MM.1S (cell line): ENCODE results near the gene ITK.
"Not testable (repeated sequence)": the region's sequence is repeated elsewhere in the genome, so short reads cannot be mapped to it uniquely, and the experiment has no call there.

Experiments used
- DNase-seq: peaks from one replicate; pipeline ENCODE4 v3.0.0-alpha.2; 2015
- H2AFZ ChIP-seq: fragments of 300-600 bp; sonication (generic); 2 replicates; pipeline ENCODE4 v1.6.0; 2016; ENCODE audit warnings: antibody characterized with exemption, low read length
- H3F3A ChIP-seq: fragments of 300-600 bp; sonication (generic); 2 replicates; pipeline ENCODE4 v1.6.1; 2016; ENCODE audit warnings: mild to moderate bottlenecking, antibody characterized with exemption, low read length, moderate library complexity, mixed read lengths; ENCODE audit not compliant: insufficient read depth
- H3K27ac ChIP-seq: fragments of 300-600 bp; sonication (generic); 2 replicates; pipeline ENCODE4 v1.5.1; 2016; ENCODE audit warnings: mild to moderate bottlenecking, low read length
- H3K27me3 ChIP-seq: fragments of 300-600 bp; sonication (generic); replicated peaks from 2 replicates; pipeline ENCODE4 v1.6.0; 2016; ENCODE audit warnings: low read length; ENCODE audit not compliant: insufficient read depth
- H3K36me3 ChIP-seq: fragments of 300-600 bp; sonication (generic); replicated peaks from 2 replicates; pipeline ENCODE4 v1.6.1; 2016; ENCODE audit warnings: mild to moderate bottlenecking, low read length, mixed read lengths; ENCODE audit not compliant: insufficient read depth
- H3K4me1 ChIP-seq: fragments of 300-600 bp; sonication (generic); 2 replicates; pipeline ENCODE4 v1.6.1; 2016; ENCODE audit warnings: low read length, mixed read lengths
- H3K4me2 ChIP-seq: fragments of 300-600 bp; sonication (generic); 2 replicates; pipeline ENCODE4 v1.6.0; 2016; ENCODE audit warnings: low read depth, low read length
- H3K4me3 ChIP-seq: fragments of 300-600 bp; sonication (generic); 2 replicates; pipeline ENCODE4 v1.5.1; 2016; ENCODE audit warnings: low read length, mixed read lengths
- H3K79me2 ChIP-seq: fragments of 300-600 bp; sonication (generic); 2 replicates; pipeline ENCODE4 v1.6.1; 2016; ENCODE audit warnings: mixed run types, low read length, mixed read lengths
- H3K9ac ChIP-seq: fragments of 300-600 bp; sonication (generic); 2 replicates; pipeline ENCODE4 v1.6.1; 2016; ENCODE audit warnings: low read length, mixed read lengths
- H3K9me2 ChIP-seq: fragments of 300-600 bp; sonication (generic); replicated peaks from 2 replicates; pipeline ENCODE4 v1.6.1; 2016; ENCODE audit warnings: mild to moderate bottlenecking, low read length, mixed read lengths; ENCODE audit not compliant: insufficient read depth
- H3K9me3 ChIP-seq: fragments of 300-600 bp; sonication (generic); replicated peaks from 2 replicates; pipeline ENCODE4 v1.6.1; 2016; ENCODE audit warnings: mild to moderate bottlenecking, low read length, mixed read lengths; ENCODE audit not compliant: insufficient read depth
- H4K20me1 ChIP-seq: fragments of 300-600 bp; sonication (generic); 2 replicates; pipeline ENCODE4 v1.6.1; 2016; ENCODE audit warnings: mild to moderate bottlenecking, low read length, moderate library complexity, mixed read lengths; ENCODE audit not compliant: insufficient read depth
- EZH2 ChIP-seq: fragments of 300-600 bp; sonication (generic); optimal IDR thresholded peaks from 2 replicates; pipeline ENCODE3; 2017; ENCODE audit warnings: low read depth, mild to moderate bottlenecking, antibody characterized with exemption, low read length, mixed read lengths
- EZH2phosphoT487 ChIP-seq: fragments of 300-600 bp; sonication (generic); IDR thresholded peaks from 2 replicates; pipeline ENCODE4 v1.6.1; 2018; ENCODE audit warnings: antibody characterized with exemption, low read length
- TF ChIP-seq, protein P1 (sequence below): fragments of 300-600 bp; sonication (generic); IDR thresholded peaks from 2 replicates; pipeline ENCODE4 v1.5.1; 2016; ENCODE audit warnings: antibody characterized with exemption, low read length, mixed read lengths

ITK gene

GRCh38 chr5:157182143-157182757 is 1.6 kb downstream of the ITK start:
- no peaks in the 10 kb centered on the region for H3F3A ChIP-seq
- TF ChIP-seq, protein P1, sequence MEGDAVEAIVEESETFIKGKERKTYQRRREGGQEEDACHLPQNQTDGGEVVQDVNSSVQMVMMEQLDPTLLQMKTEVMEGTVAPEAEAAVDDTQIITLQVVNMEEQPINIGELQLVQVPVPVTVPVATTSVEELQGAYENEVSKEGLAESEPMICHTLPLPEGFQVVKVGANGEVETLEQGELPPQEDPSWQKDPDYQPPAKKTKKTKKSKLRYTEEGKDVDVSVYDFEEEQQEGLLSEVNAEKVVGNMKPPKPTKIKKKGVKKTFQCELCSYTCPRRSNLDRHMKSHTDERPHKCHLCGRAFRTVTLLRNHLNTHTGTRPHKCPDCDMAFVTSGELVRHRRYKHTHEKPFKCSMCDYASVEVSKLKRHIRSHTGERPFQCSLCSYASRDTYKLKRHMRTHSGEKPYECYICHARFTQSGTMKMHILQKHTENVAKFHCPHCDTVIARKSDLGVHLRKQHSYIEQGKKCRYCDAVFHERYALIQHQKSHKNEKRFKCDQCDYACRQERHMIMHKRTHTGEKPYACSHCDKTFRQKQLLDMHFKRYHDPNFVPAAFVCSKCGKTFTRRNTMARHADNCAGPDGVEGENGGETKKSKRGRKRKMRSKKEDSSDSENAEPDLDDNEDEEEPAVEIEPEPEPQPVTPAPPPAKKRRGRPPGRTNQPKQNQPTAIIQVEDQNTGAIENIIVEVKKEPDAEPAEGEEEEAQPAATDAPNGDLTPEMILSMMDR = no peak
- no peak for TF ChIP-seq EZH2phosphoT487
- no peak for TF ChIP-seq EZH2
- no peak overlapping the region for H3K4me2 ChIP-seq
- H3K4me3 ChIP-seq = no peak overlapping the region
- H3K9me2 ChIP-seq = no peaks in the 10 kb centered on the region
- no peaks in the 10 kb centered on the region for H3K27me3 ChIP-seq
- H3K79me2 ChIP-seq = no peaks in the 10 kb centered on the region
- H4K20me1 ChIP-seq = no peaks in the 10 kb centered on the region
- H2AFZ ChIP-seq = no peak overlapping the region
- DNase-seq = no peak
- no peaks in the 10 kb centered on the region for H3K36me3 ChIP-seq
- H3K9ac ChIP-seq = no peak overlapping the region
- H3K9me3 ChIP-seq = no peaks in the 10 kb centered on the region
- H3K27ac ChIP-seq = no peak overlapping the region
- H3K4me1 ChIP-seq = no peaks in the 10 kb centered on the region

- Histone ChIP-seq H4K20me1 (no peaks in the 10 kb centered on the region), H3K79me2 (no peaks in the 10 kb centered on the region), H3K4me2 (no peak overlapping the region), H3K36me3 (no peaks in the 10 kb centered on the region), H3K9me3 (no peaks in the 10 kb centered on the region), H2AFZ (no peak overlapping the region), H3F3A (no peaks in the 10 kb centered on the region), H3K27me3 (no peaks in the 10 kb centered on the region), H3K9me2 (no peaks in the 10 kb centered on the region), H3K4me3 (no peak overlapping the region), H3K9ac (no peak overlapping the region), H3K4me1 (no peaks in the 10 kb centered on the region), H3K27ac (no peak overlapping the region)
- TF ChIP-seq EZH2 (no peak), EZH2phosphoT487 (no peak)
- TF ChIP-seq, protein P1 = no peak
- DNase-seq = no peak
Measured at GRCh38 chr5:157184117-157184670, 3.6 kb downstream of the ITK start.

DNA sequence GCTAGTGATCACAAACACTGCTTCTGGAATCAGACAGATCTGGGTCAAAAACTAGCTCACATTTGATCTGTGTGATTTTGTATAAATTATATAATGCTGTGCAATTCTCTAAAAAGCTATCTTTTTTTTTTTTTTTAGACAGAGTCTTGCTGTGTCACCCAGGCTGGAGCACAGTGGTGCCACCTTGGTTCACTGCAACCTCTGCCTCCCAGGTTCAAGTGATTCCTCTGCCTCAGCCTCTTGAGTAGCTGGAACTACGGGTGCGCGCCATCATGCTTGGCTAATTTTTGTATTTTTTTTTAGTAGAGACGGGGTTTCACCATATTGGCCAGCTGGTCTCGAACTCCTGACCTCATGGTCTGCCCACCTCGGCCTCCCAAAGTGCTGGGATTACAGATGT is 4.5 kb downstream of the ITK start:
- not testable (repeated sequence) for H3K9me3 ChIP-seq, H3K4me3 ChIP-seq, H4K20me1 ChIP-seq, H3K9me2 ChIP-seq, DNase-seq, H3K9ac ChIP-seq, H3K27me3 ChIP-seq, H3K27ac ChIP-seq, H3K79me2 ChIP-seq, H2AFZ ChIP-seq, H3K36me3 ChIP-seq, H3F3A ChIP-seq, H3K4me2 ChIP-seq, H3K4me1 ChIP-seq

GRCh38 chr5:157186309-157187045 is 5.8 kb downstream of the ITK start:
- TF ChIP-seq EZH2 = no peak
- TF ChIP-seq EZH2phosphoT487 = no peak
- TF ChIP-seq, protein P1 = no peak
- H3K9ac ChIP-seq = no peak overlapping the region
- no peaks in the 10 kb centered on the region for H3K79me2 ChIP-seq
- no peak overlapping the region for H3K27ac ChIP-seq
- no peaks in the 10 kb centered on the region for H3K4me1 ChIP-seq
- H3K36me3 ChIP-seq = no peaks in the 10 kb centered on the region
- H3K4me2 ChIP-seq = no peak overlapping the region
- no peaks in the 10 kb centered on the region for H4K20me1 ChIP-seq
- H3K4me3 ChIP-seq = no peak overlapping the region
- no peaks in the 10 kb centered on the region for H3K9me2 ChIP-seq
- H2AFZ ChIP-seq = no peak overlapping the region
- H3K9me3 ChIP-seq = no peaks in the 10 kb centered on the region
- no peaks in the 10 kb centered on the region for H3F3A ChIP-seq
- no peaks in the 10 kb centered on the region for H3K27me3 ChIP-seq
- DNase-seq = no peak
